H1 (cell line): ENCODE data around the gene NAV2. TPM values are rescaled to one million over a fixed set of nuclear protein-coding genes. Genes with fewer than 3 reads are reported as not detected.

ENCODE experiments used
- BCL11A ChIP-seq, 2 experiments: IDR thresholded peaks; one replicate each; pipeline ENCODE4 v1.6.1; 2011; ENCODE audit warnings: low read depth in 2 of 2, low read length in 2 of 2, mild to moderate bottlenecking in 2 of 2
- BRCA1 ChIP-seq: IDR thresholded peaks from 2 replicates; pipeline ENCODE4 v1.6.1; 2012; ENCODE audit warnings: low read depth, low read length, improper control_type of control experiment
- CHD7 ChIP-seq: fragments of 300-600 bp; sonication (generic); IDR thresholded peaks from 2 replicates; pipeline ENCODE4 v1.7.1; 2012; ENCODE audit warnings: low read length, moderate library complexity, mild to moderate bottlenecking, inconsistent platforms; ENCODE audit not compliant: insufficient replicate concordance
- E2F6 ChIP-seq: IDR thresholded peaks from 2 replicates; pipeline ENCODE4 v1.6.1; 2012; ENCODE audit warnings: inconsistent platforms
- KDM4A ChIP-seq: IDR thresholded peaks from one replicate; pipeline ENCODE4 v1.7.1; 2012; ENCODE audit warnings: low read depth, mild to moderate bottlenecking, moderate library complexity, low read length, inconsistent platforms; ENCODE audit not compliant: severe bottlenecking
- KDM5A ChIP-seq: fragments of 200-600 bp; IDR thresholded peaks from 2 replicates; pipeline ENCODE4 v1.7.1; 2012; ENCODE audit warnings: mild to moderate bottlenecking, low read length, inconsistent platforms, mixed read lengths
- POU5F1 ChIP-seq: IDR thresholded peaks from 2 replicates; pipeline ENCODE4 v1.6.1; 2011; ENCODE audit warnings: low read depth, mild to moderate bottlenecking, low read length, moderate library complexity
- RAD21 ChIP-seq, 2 experiments: IDR thresholded peaks in 1 of 2; conservative IDR thresholded peaks in 1 of 2; 2 replicates each; pipeline ENCODE4 v1.6.1; 2011; ENCODE audit warnings: low read depth in 2 of 2, low read length in 2 of 2, improper control_type of control experiment in 1 of 2, inconsistent platforms in 1 of 2, mild to moderate bottlenecking in 1 of 2, moderate library complexity in 1 of 2
- SP2 ChIP-seq: IDR thresholded peaks from 2 replicates; pipeline ENCODE4 v1.6.1; 2012; ENCODE audit warnings: mild to moderate bottlenecking, low read length, inconsistent platforms
- polyA plus RNA-seq, 7 experiments: library from polyadenylated mRNA; depleted of rRNA in 3 of 7; stranded (reverse) in 5 of 7; unstranded in 2 of 7; fragments of >200 nt in 5 of 7; fragments of 200-250 nt in 2 of 7; gene quantifications; 1 replicate in 5 of 7; 2 replicates in 1 of 7; 4 replicates in 1 of 7; pipeline versions ENCODE4 v1.2.1 to v1.2.3, GENCODE V29; 2011 to 2013; ENCODE audit warnings: missing spikeins in 2 of 7, mixed read lengths in 2 of 7
- total RNA-seq: library from RNA; stranded (reverse); fragmentation: NEBNext Ultra II Directional; extraction: Animal tissue kit (Norgen Biotek cat#: 25700); gene quantifications from 2 replicates; pipeline ENCODE4 v1.2.1, GENCODE V29; 2021

NAV2 gene
- total and polyA plus RNA-seq, 2 of the 8 experiments (the other 6 are each of a cell fraction or from before 2014, with no cell fraction given): 35.6 to 73.6 TPM

DNA sequence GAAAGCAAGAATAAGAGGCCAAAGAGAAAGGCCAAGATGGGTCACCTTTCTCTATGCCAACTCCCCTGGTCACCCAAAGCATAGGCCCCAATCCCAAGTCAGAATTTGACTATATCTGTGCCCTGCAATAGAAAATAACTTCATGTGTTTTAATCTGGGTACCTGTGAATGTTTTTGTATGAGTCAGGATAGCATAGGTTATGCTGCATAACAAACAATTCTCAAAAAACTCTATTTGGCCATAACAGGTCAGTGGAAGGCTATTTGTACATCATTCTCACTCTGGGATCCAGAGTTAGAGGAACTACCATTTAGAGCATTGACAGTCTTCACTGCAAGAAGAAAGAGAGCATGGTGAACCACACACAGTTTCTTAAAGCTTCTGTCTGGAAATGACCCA lies 280.4 kb downstream of the NAV2 start (continued):
- TF ChIP-seq POU5F1 (no peak), E2F6 (no peak), BCL11A (IDR thresholded peaks at IDR 0.05; ENCODE audit: low read depth in 2 of 2, low read length in 2 of 2) (no peak), BRCA1 (no peak), RAD21 (IDR thresholded peaks at IDR 0.05 in 1 of 2, conservative IDR thresholded peaks at IDR 0.05 in 1 of 2; ENCODE audit: low read depth in 2 of 2, low read length in 2 of 2) (no peak), SP2 (no peak), KDM5A (no peak), KDM4A (no peak), CHD7 (no peak)
